H9 (cell line): Measurements from ENCODE around the gene COQ4. TPM values are rescaled to one million over a fixed set of nuclear protein-coding genes. Genes with fewer than 3 reads are reported as not detected.

Experiments used
- DNase-seq: peaks from one replicate; pipeline ENCODE4 v3.0.0-alpha.2; 2017
- H2AFZ ChIP-seq: one replicate; pipeline ENCODE4 v1.6.1; 2013; ENCODE audit warnings: mild to moderate bottlenecking, low read length, control low read depth, moderate library complexity
- H2AK5ac ChIP-seq: 2 replicates; pipeline ENCODE4 v1.6.1; 2013; ENCODE audit warnings: low read length, control low read depth, mixed read lengths; ENCODE audit not compliant: insufficient read length
- H2BK120ac ChIP-seq: one replicate; pipeline ENCODE4 v1.6.1; 2013; ENCODE audit warnings: low read depth, mild to moderate bottlenecking, low read length, control low read depth, inconsistent platforms; ENCODE audit not compliant: poor library complexity, severe bottlenecking
- H2BK12ac ChIP-seq: 2 replicates; pipeline ENCODE4 v1.6.1; 2013; ENCODE audit warnings: low read length, control low read depth, mixed read lengths, low read depth; ENCODE audit not compliant: insufficient read length
- H2BK15ac ChIP-seq: 2 replicates; pipeline ENCODE4 v1.6.1; 2013; ENCODE audit warnings: low read depth, low read length, control low read depth
- H2BK20ac ChIP-seq: one replicate; pipeline ENCODE4 v1.6.1; 2013; ENCODE audit warnings: low read depth, mild to moderate bottlenecking, low read length, control low read depth, inconsistent platforms; ENCODE audit not compliant: poor library complexity, severe bottlenecking
- H2BK5ac ChIP-seq: 2 replicates; pipeline ENCODE4 v1.6.1; 2013; ENCODE audit warnings: low read length, control low read depth, mixed read lengths; ENCODE audit not compliant: insufficient read length
- H3K14ac ChIP-seq: 2 replicates; pipeline ENCODE4 v1.6.1; 2013; ENCODE audit warnings: low read length, control low read depth; ENCODE audit not compliant: insufficient read depth
- H3K18ac ChIP-seq: 2 replicates; pipeline ENCODE4 v1.6.1; 2013; ENCODE audit warnings: low read depth, mild to moderate bottlenecking, mixed read lengths, low read length, control low read depth; ENCODE audit not compliant: insufficient read length
- H3K23ac ChIP-seq: 2 replicates; pipeline ENCODE4 v1.6.1; 2013; ENCODE audit warnings: low read length, control low read depth, mixed read lengths, low read depth; ENCODE audit not compliant: insufficient read length
- H3K23me2 ChIP-seq: 2 replicates; pipeline ENCODE4 v1.6.1; 2013; ENCODE audit warnings: low read depth, mild to moderate bottlenecking, mixed read lengths, low read length, control low read depth; ENCODE audit not compliant: insufficient read length, poor library complexity, severe bottlenecking
- H3K27ac ChIP-seq: 2 replicates; pipeline ENCODE4 v1.5.1; 2013; ENCODE audit warnings: low read length, control low read depth, mixed read lengths, low read depth; ENCODE audit not compliant: insufficient read length
- H3K27me3 ChIP-seq: 2 replicates; pipeline ENCODE4 v1.6.1; 2013; ENCODE audit warnings: low read length, control low read depth, inconsistent platforms; ENCODE audit not compliant: insufficient read depth
- H3K4ac ChIP-seq: 2 replicates; pipeline ENCODE4 v1.6.1; 2013; ENCODE audit warnings: low read depth, mild to moderate bottlenecking, control low read depth, inconsistent platforms, low read length, moderate library complexity
- H3K4me1 ChIP-seq: 2 replicates; pipeline ENCODE4 v1.6.1; 2013; ENCODE audit warnings: low read length, control low read depth, inconsistent platforms; ENCODE audit not compliant: insufficient read depth
- H3K4me2 ChIP-seq: 2 replicates; pipeline ENCODE4 v1.6.1; 2013; ENCODE audit warnings: low read length, control low read depth, mixed read lengths; ENCODE audit not compliant: insufficient read length, insufficient read depth
- H3K56ac ChIP-seq: 2 replicates; pipeline ENCODE4 v1.6.1; 2013; ENCODE audit warnings: low read depth, mild to moderate bottlenecking, mixed read lengths, low read length, control low read depth; ENCODE audit not compliant: insufficient read length
- H3K79me1 ChIP-seq: 2 replicates; pipeline ENCODE4 v1.6.1; 2013; ENCODE audit warnings: low read depth, mild to moderate bottlenecking, moderate library complexity, low read length, control low read depth, inconsistent platforms; ENCODE audit not compliant: insufficient read depth, poor library complexity, severe bottlenecking
- H3K79me2 ChIP-seq: 2 replicates; pipeline ENCODE4 v1.6.1; 2013; ENCODE audit warnings: low read length, control low read depth, inconsistent platforms; ENCODE audit not compliant: insufficient read depth
- H3K9ac ChIP-seq: 2 replicates; pipeline ENCODE4 v1.6.1; 2013; ENCODE audit warnings: low read length, control low read depth, mixed read lengths; ENCODE audit not compliant: insufficient read length; ENCODE audit errors: extremely low read depth
- H3K9me3 ChIP-seq: one replicate; pipeline ENCODE4 v1.6.1; 2013; ENCODE audit warnings: low read depth, low read length, inconsistent platforms; ENCODE audit not compliant: control insufficient read depth
- H3T11ph ChIP-seq: one replicate; pipeline ENCODE4 v1.6.1; 2013; ENCODE audit warnings: mild to moderate bottlenecking, low read length, control low read depth, inconsistent platforms
- H4K20me1 ChIP-seq: one replicate; pipeline ENCODE4 v1.6.1; 2013; ENCODE audit not compliant: control insufficient read depth, insufficient read length, insufficient read depth
- H4K5ac ChIP-seq: 2 replicates; pipeline ENCODE4 v1.6.1; 2013; ENCODE audit warnings: low read depth, mild to moderate bottlenecking, mixed read lengths, low read length, control low read depth; ENCODE audit not compliant: insufficient read length
- H4K8ac ChIP-seq: replicated peaks from 2 replicates; pipeline ENCODE4 v1.6.1; 2013; ENCODE audit warnings: low read length, control low read depth, mixed read lengths, low read depth; ENCODE audit not compliant: insufficient read length
- H4K91ac ChIP-seq: 2 replicates; pipeline ENCODE4 v1.6.1; 2013; ENCODE audit warnings: low read depth, mild to moderate bottlenecking, moderate library complexity, mixed read lengths, low read length, control low read depth; ENCODE audit not compliant: insufficient read length
- H3K27ac Mint-ChIP-seq, 3 experiments: 2 replicates in 2 of 3; 3 replicates in 1 of 3; pipeline ENCODE4 v1.8.0; 2020 to 2021; ENCODE audit warnings: mixed read lengths in 3 of 3, mild to moderate bottlenecking in 1 of 3, moderate library complexity in 1 of 3
- H3K27me3 Mint-ChIP-seq: 2 replicates; pipeline ENCODE4 v1.8.0; 2021; ENCODE audit warnings: low read depth, mild to moderate bottlenecking, moderate library complexity, mixed read lengths
- H3K36me3 Mint-ChIP-seq, 3 experiments: 2 replicates in 2 of 3; 3 replicates in 1 of 3; pipeline ENCODE4 v1.8.0; 2020 to 2021; ENCODE audit warnings: low read depth in 3 of 3, mixed read lengths in 3 of 3; ENCODE audit not compliant: insufficient read depth in 1 of 3
- H3K4me1 Mint-ChIP-seq, 2 experiments: 2 replicates each; pipeline ENCODE4 v1.8.0; 2020; ENCODE audit warnings: mixed read lengths in 2 of 2
- H3K4me3 Mint-ChIP-seq, 2 experiments: 2 replicates in 1 of 2; 3 replicates in 1 of 2; pipeline ENCODE4 v1.8.0; 2020 to 2021; ENCODE audit warnings: mild to moderate bottlenecking in 2 of 2, mixed read lengths in 2 of 2, moderate library complexity in 1 of 2
- H3K9me3 Mint-ChIP-seq, 2 experiments: 2 replicates in 1 of 2; 3 replicates in 1 of 2; pipeline ENCODE4 v1.8.0; 2020; ENCODE audit warnings: mild to moderate bottlenecking in 2 of 2, mixed read lengths in 2 of 2, moderate library complexity in 1 of 2
- CTCF ChIP-seq: fragments of 200-600 bp; sonication (generic); conservative IDR thresholded peaks from 3 replicates; pipeline ENCODE4 v1.8.0; 2021; ENCODE audit warnings: antibody characterized with exemption, mild to moderate bottlenecking
- WGBS: extraction: QIAGEN DNeasy Blood & Tissue Kit; methylation state at CpG from one replicate; pipeline ENCODE4 v1.1.7; 2013; ENCODE audit warnings: missing lambda C conversion rate, low lambda C conversion rate, mixed read lengths; ENCODE audit not compliant: insufficient read length; ENCODE audit errors: extremely low coverage; 5-methylcytosine and 5-hydroxymethylcytosine counted together
- total RNA-seq: library from RNA; stranded (reverse); gene quantifications from 2 replicates; pipeline ENCODE4 v1.2.1, GENCODE V29; 2021

The COQ4 gene
- total RNA-seq, 1 experiment from 2014 or later, result 38.4 TPM

GRCh38 chr9:128297221-128297773, 25.3 kb upstream of the COQ4 start:
- no peaks in the 10 kb centered on the region for H3K9me3 Mint-ChIP-seq
- H3K27me3 Mint-ChIP-seq, result peaks cover 4% of the 10 kb centered on the region
- H3K36me3 Mint-ChIP-seq, result no peaks in the 10 kb centered on the region
- no peak overlapping the region for H3K27ac Mint-ChIP-seq
- Histone ChIP-seq H3K23ac (no peak overlapping the region), H2AFZ (no peak overlapping the region), H3K4ac (no peak overlapping the region), H3K79me2 (no peaks in the 10 kb centered on the region), H3K18ac (no peak overlapping the region), H4K8ac (no peak overlapping the region), H3K4me2 (no peak overlapping the region), H2BK12ac (no peak overlapping the region), H3K56ac (no peak overlapping the region), H3K4me1 (no peaks in the 10 kb centered on the region), H3K14ac (no peak overlapping the region), H3K9me3 (no peaks in the 10 kb centered on the region), H3K23me2 (no peaks in the 10 kb centered on the region), H2BK120ac (no peak overlapping the region), H3T11ph (no peak overlapping the region), H4K91ac (no peak overlapping the region), H2BK15ac (no peak overlapping the region), H3K27ac (no peak overlapping the region), H3K27me3 (no peaks in the 10 kb centered on the region), H4K20me1 (no peaks in the 10 kb centered on the region), H3K79me1 (no peaks in the 10 kb centered on the region), H3K9ac (no peak overlapping the region), H4K5ac (no peak overlapping the region), H2BK5ac (no peak overlapping the region), H2BK20ac (no peak overlapping the region), H2AK5ac (no peak overlapping the region)
- no peak overlapping the region for H3K4me3 Mint-ChIP-seq
- no peak for DNase-seq
- no CpG with 5 or more reads among the region's 2 CpGs for WGBS
- TF ChIP-seq CTCF, result no peak
- peaks cover 2 to 4% of the 10 kb centered on the region in 2 experiments for H3K4me1 Mint-ChIP-seq
